Effector memory CD8-positive, alpha-beta T cell (primary cell): Measurements from ENCODE around the gene TP53I13.

ENCODE experiments used
- ATAC-seq: fragments of 150-1000 bp; cut with Tn5 transposase; replicated peaks from 2 replicates; pipeline ENCODE4 v1.10.0; 2021; ENCODE audit warnings: mild to moderate bottlenecking, moderate library complexity
- DNase-seq, 3 experiments: peaks; one replicate each; pipeline ENCODE4 v3.0.0; 2021
- H3K27ac Mint-ChIP-seq, 2 donors: one replicate each; pipeline ENCODE4 v1.8.0; 2022; ENCODE audit warnings: mild to moderate bottlenecking in 2 of 2, mixed read lengths in 2 of 2, moderate library complexity in 2 of 2
- H3K27me3 Mint-ChIP-seq, 2 donors: one replicate each; pipeline ENCODE4 v1.8.0; 2022; ENCODE audit warnings: mixed read lengths in 2 of 2
- H3K36me3 Mint-ChIP-seq: one replicate; pipeline ENCODE4 v1.8.0; 2022; ENCODE audit warnings: mild to moderate bottlenecking, moderate library complexity, mixed read lengths; ENCODE audit not compliant: insufficient read depth
- H3K4me1 Mint-ChIP-seq, 2 donors: one replicate each; pipeline ENCODE4 v1.8.0; 2022; ENCODE audit warnings: low read depth in 2 of 2, mixed read lengths in 2 of 2
- H3K4me3 Mint-ChIP-seq, 2 donors: one replicate each; pipeline ENCODE4 v1.8.0; 2022; ENCODE audit warnings: mild to moderate bottlenecking in 2 of 2, mixed read lengths in 2 of 2, moderate library complexity in 2 of 2
- H3K9me3 Mint-ChIP-seq, 2 donors: one replicate each; pipeline ENCODE4 v1.8.0; 2022; ENCODE audit warnings: mixed read lengths in 2 of 2

The TP53I13 gene

GRCh38 chr17:29595943-29596774 is 27.7 kb downstream of the TP53I13 start:
- Mint-ChIP-seq H3K36me3 (peaks cover 8% of the 10 kb centered on the region), H3K4me1 (peaks cover 4 to 18% of the 10 kb centered on the region in 2 donors), H3K4me3 (no peak overlapping the region), H3K27me3 (no peaks in the 10 kb centered on the region), H3K27ac (no peak overlapping the region), H3K9me3 (no peaks in the 10 kb centered on the region)
- DNase-seq (no peak), ATAC-seq (no peak)

DNA sequence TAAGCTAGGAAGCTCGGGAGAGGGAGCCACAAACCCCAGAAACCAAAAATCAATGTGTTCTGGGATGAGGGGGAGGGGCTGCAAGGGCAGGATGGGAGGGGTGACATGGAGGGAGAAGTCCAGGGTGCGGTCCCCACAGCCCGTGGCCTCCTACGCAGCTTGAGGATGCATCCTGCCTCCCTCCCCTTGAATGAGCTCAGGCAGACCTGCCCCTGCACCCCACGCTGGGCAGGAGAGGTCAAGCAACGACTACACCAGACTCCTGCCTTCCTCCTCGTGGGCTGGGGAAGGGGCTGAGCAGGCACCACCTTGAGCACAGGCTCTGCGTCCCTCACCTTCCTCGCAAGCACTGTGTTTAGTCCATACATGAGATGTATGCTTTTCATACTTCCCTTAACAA is 28.3 kb downstream of the TP53I13 start:
- no peak for ATAC-seq
- DNase-seq, result no peak
- no peaks in the 10 kb centered on the region for H3K9me3 Mint-ChIP-seq
- no peaks in the 10 kb centered on the region for H3K27me3 Mint-ChIP-seq
- H3K36me3 Mint-ChIP-seq, result peaks cover 8% of the 10 kb centered on the region
- H3K4me1 Mint-ChIP-seq, result peaks cover 4 to 11% of the 10 kb centered on the region in 2 donors
- H3K27ac Mint-ChIP-seq, result no peak overlapping the region
- no peak overlapping the region for H3K4me3 Mint-ChIP-seq

- Mint-ChIP-seq H3K27ac (no peak overlapping the region), H3K36me3 (peaks cover 8% of the 10 kb centered on the region), H3K27me3 (no peaks in the 10 kb centered on the region), H3K4me3 (no peak overlapping the region), H3K9me3 (no peaks in the 10 kb centered on the region), H3K4me1 (peaks cover 4 to 9% of the 10 kb centered on the region in 2 donors)
- DNase-seq (no peak), ATAC-seq (no peak)
Measured at GRCh38 chr17:29597361-29598172, 29.1 kb downstream of the TP53I13 start.

DNA sequence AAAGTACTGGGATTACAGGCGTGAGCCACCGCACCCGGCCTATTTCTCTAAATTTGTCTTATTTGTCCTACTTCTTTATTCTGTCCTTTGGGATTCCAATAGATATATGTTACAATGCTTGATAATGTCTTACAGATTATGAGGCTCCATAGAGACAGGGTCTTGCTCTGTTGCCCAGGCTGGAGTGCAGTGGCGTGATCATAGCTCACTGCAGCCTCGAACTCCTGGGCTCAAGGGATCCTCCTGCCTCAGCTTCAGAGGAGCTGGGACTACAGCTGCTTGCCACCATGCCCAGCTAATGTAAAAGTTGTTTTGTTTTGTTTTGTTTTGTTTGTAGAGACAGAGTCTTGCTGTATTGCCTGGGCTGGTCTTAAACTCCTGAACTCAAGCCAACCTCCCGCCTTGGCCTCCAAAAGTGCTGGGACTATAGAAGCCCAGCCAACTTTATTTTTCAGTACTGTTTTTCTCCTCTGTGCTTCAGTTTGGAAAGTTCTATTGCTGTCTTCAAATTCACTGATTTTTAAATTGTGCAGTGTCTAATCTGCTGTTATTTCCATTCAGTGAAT is 34.7 kb downstream of the TP53I13 start:
- H3K27me3 Mint-ChIP-seq, result no peaks in the 10 kb centered on the region
- DNase-seq (no peak), ATAC-seq (no peak)
- H3K36me3 Mint-ChIP-seq, result peaks cover 8% of the 10 kb centered on the region
- no peak overlapping the region for H3K4me3 Mint-ChIP-seq
- H3K4me1 Mint-ChIP-seq, result no peaks in the 10 kb centered on the region
- H3K27ac Mint-ChIP-seq, result no peak overlapping the region
- no peaks in the 10 kb centered on the region for H3K9me3 Mint-ChIP-seq

DNA sequence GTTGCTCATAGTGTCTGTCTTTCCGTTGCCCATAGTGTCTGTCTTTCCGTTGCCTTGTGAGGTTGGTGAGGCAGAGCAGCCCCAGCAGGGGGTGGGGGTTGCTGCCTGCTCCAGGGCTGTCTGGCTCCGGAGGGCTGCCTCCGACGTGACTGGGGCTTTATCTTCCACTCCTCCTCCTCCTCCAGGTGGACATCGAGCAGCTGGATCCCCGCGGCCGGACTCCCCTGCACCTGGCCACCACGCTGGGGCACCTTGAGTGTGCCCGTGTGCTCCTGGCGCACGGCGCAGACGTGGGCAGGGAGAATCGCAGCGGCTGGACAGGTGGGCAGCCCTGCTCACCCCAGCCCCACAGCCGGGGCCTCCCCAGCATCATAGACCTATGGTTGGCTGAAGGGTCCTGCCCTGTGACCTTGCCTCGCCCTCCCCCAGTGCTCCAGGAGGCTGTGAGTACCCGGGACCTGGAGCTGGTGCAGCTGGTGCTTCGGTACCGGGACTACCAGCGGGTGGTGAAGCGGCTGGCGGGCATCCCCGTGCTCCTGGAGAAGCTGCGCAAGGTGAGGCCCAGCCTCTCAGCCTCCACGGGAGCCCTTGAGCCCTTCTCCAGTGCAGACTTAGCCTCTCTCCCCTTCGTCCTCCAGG is 39.2 kb downstream of the TP53I13 start:
- no peaks in the 10 kb centered on the region for H3K27me3 Mint-ChIP-seq
- no peak for DNase-seq
- no peak overlapping the region for H3K27ac Mint-ChIP-seq

DNA sequence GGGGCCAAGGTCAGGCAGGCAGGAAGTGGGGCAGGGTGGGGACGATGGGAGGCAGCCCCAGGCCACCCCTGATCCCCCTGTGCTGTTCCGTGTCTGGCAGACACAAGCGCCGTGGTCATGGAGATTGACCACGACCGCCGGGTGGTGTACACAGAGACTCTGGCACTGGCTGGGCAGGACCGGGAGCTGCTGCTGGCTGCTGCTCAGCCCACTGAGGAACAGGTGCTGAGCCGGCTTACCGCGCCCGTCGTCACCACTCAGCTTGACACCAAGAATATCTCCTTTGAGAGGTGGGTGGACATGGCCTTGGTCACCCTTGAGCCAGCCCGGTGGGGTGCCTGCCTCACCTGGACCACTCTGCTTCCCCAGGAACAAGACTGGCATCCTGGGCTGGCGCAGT is 40.5 kb downstream of the TP53I13 start:
- DNase-seq (no peak), ATAC-seq (no peak)
- Mint-ChIP-seq H3K27me3 (no peaks in the 10 kb centered on the region), H3K36me3 (no peaks in the 10 kb centered on the region), H3K27ac (no peak overlapping the region), H3K9me3 (no peaks in the 10 kb centered on the region), H3K4me3 (no peak overlapping the region), H3K4me1 (peaks cover 0 to 3% of the 10 kb centered on the region in 2 donors)

More for the DNA sequence above, 39.2 kb downstream of the TP53I13 start:
- Mint-ChIP-seq H3K36me3 (no peaks in the 10 kb centered on the region), H3K4me1 (no peaks in the 10 kb centered on the region), H3K4me3 (no peak overlapping the region), H3K9me3 (no peaks in the 10 kb centered on the region)
- ATAC-seq, result no peak

DNA sequence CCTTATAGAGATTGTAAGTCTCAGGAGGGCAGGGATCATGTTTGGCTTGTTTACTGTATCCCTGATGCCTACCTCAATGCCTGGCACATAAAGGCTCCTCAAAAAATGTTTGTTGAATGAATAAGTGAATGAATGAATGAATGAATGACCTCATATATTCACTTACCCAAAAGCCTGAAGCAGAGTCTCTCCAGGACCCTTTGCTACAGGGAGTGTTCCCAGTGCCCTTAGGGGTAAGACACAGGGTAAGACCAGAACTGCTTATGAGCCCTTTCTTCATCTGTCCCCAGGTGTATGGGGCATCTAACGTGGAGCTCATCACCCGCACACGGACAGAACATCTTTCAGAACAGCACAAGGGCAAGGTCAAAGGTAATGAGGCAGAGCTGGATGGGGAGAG is 41.9 kb downstream of the TP53I13 start:
- DNase-seq (no peak), ATAC-seq (no peak)
- H3K36me3 Mint-ChIP-seq, result peaks cover 2% of the 10 kb centered on the region
- no peak overlapping the region for H3K4me3 Mint-ChIP-seq
- H3K9me3 Mint-ChIP-seq, result no peaks in the 10 kb centered on the region
- no peak overlapping the region for H3K27ac Mint-ChIP-seq
- no peaks in the 10 kb centered on the region for H3K27me3 Mint-ChIP-seq
- peaks cover 13% of the 10 kb centered on the region in 2 donors for H3K4me1 Mint-ChIP-seq

DNA sequence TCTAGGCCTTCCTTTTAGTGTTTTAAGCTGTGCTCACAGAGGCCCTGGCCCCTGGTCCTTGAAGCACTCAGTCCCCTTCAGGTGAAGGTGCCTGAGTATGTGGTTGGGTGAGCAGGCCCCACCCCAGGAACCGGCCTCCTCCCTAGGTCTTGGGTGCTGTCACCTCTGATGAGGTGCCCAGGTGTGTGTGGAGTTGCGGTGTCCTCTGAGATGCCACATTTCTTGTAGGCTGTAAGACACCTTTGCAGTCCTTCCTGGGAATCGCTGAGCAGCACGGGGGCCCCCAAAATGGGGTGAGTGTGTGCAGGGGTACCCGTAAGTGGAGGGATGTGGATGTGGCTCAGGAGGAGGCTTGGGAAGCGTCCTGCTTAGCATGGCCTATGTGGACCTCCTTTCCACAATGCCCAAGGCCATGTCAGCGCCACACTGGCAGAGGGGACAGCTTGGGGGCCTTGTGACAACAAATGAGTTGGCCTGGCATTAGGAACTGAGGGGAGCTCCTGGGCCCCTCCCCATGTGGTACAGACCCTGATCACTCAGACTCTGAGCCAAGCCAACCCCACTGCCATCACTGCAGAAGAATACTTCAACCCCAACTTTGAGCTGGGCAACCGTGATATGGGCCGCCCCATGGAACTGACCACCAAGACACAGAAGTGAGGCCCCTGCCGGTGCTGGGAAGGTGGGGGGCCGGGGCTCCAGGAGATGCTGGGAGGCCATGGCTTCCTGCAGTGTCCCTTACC is 43.0 kb downstream of the TP53I13 start:
- Mint-ChIP-seq H3K9me3 (no peaks in the 10 kb centered on the region), H3K36me3 (peaks cover 2% of the 10 kb centered on the region), H3K4me3 (peak overlapping the region; percentile 4 to 21), H3K4me1 (peaks cover 22 to 24% of the 10 kb centered on the region in 2 donors), H3K27me3 (no peaks in the 10 kb centered on the region), H3K27ac (no peak overlapping the region)
- ATAC-seq, result no peak
- DNase-seq, result no peak

DNA sequence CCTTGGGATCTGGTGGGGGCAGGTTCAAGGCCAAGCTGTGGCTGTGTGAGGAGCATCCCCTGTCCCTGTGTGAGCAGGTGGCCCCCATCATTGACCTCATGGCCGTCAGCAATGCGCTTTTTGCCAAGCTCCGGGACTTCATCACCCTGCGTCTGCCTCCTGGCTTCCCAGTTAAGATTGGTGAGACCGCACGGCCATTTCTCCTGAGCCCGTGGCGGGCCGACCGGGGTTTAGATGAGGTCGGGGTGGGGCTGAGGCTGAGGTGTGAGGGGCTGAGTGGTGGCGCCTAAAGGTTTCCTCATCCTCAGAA is 43.5 kb downstream of the TP53I13 start:
- Mint-ChIP-seq H3K9me3 (no peaks in the 10 kb centered on the region), H3K4me3 (peak overlapping the region; percentile 4 to 21), H3K36me3 (peaks cover 2% of the 10 kb centered on the region), H3K27me3 (no peaks in the 10 kb centered on the region), H3K27ac (no peak overlapping the region), H3K4me1 (peaks cover 27 to 29% of the 10 kb centered on the region in 2 donors)
- ATAC-seq (no peak), DNase-seq (no peak)

- ATAC-seq (no peak), DNase-seq (no peak)
- no peaks in the 10 kb centered on the region for H3K27me3 Mint-ChIP-seq
- no peak overlapping the region for H3K27ac Mint-ChIP-seq
- peaks cover 2% of the 10 kb centered on the region for H3K36me3 Mint-ChIP-seq
- H3K4me3 Mint-ChIP-seq, result peak overlapping the region in 1 of 2 donors; percentile 92
- H3K9me3 Mint-ChIP-seq, result no peaks in the 10 kb centered on the region
- H3K4me1 Mint-ChIP-seq, result peaks cover 31 to 34% of the 10 kb centered on the region in 2 donors
Measured at GRCh38 chr17:29612404-29613280, 44.1 kb downstream of the TP53I13 start.

GRCh38 chr17:29613352-29613837 is 44.9 kb downstream of the TP53I13 start:
- DNase-seq (peak; percentile 94), ATAC-seq (peak; percentile 38)
- peaks cover 2% of the 10 kb centered on the region for H3K36me3 Mint-ChIP-seq
- H3K4me1 Mint-ChIP-seq, result peaks cover 34 to 39% of the 10 kb centered on the region in 2 donors
- no peaks in the 10 kb centered on the region for H3K27me3 Mint-ChIP-seq
- peak overlapping the region in 1 of 2 donors; percentile 38 for H3K27ac Mint-ChIP-seq
- no peaks in the 10 kb centered on the region for H3K9me3 Mint-ChIP-seq
- peak overlapping the region; percentile 89 to 92 for H3K4me3 Mint-ChIP-seq

- no peak for ATAC-seq
- H3K36me3 Mint-ChIP-seq, result peaks cover 2% of the 10 kb centered on the region
- H3K27me3 Mint-ChIP-seq, result no peaks in the 10 kb centered on the region
- no peak for DNase-seq
- peak overlapping the region; percentile 89 to 92 for H3K4me3 Mint-ChIP-seq
- H3K27ac Mint-ChIP-seq, result peak overlapping the region in 1 of 2 donors; percentile 38
- H3K4me1 Mint-ChIP-seq, result peaks cover 35 to 39% of the 10 kb centered on the region in 2 donors
- no peaks in the 10 kb centered on the region for H3K9me3 Mint-ChIP-seq
Measured at GRCh38 chr17:29613856-29614255, 45.4 kb downstream of the TP53I13 start.
